PC-9 (cell line): ENCODE results near the gene KCNQ1OT1.

ENCODE experiments used
- EZH2 ChIP-seq: fragments of 200-600 bp; sonication (generic); IDR thresholded peaks from 2 replicates; pipeline ENCODE4 v1.8.0; 2017; ENCODE audit warnings: antibody characterized with exemption, low read depth
- TF ChIP-seq, protein P1 (sequence below): fragments of 200-600 bp; sonication (generic); conservative IDR thresholded peaks from 2 replicates; pipeline ENCODE4 v1.6.1; 2017; ENCODE audit warnings: mixed run types, antibody characterized with exemption, mild to moderate bottlenecking, moderate library complexity

DNA sequence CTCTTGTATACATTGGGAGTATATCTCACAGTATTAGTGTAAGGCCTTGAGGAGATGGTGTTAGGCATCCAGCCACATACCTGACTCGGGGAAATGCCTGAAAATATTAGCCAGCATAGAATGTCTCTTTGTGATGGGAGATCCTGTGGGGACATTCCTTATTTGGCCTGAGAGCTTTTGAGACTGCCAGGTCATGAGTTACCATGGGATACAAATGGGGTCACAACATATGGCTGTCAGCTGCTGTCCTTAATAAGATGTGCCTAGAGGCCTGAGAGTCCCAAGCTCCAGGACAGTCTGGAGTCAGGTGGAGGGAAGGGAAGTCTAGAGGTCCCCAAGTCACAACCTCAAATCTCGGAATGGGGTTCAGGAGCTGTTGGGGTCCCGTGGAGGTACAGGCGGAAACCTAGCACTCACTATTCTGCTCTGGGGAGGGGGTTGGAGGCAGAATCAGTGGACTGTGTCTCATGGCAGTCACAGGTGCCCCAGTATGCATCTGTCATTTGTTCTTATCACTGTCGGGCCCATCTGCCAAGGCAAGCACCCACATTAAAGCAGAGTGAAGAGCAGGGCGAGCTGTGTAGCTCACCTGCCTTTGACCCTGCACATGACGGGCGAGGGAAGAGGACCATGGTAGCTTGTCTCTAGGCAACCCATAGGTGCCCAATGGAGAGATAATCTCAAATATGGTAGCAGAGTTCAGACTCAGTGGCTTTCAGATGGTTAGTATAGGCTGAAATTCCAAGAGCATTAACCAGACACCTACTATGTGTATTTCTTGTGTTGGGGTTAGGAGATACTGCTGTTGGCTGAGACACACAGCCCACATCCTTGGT lies 29.9 kb downstream of the KCNQ1OT1 start:
- TF ChIP-seq, protein P1, sequence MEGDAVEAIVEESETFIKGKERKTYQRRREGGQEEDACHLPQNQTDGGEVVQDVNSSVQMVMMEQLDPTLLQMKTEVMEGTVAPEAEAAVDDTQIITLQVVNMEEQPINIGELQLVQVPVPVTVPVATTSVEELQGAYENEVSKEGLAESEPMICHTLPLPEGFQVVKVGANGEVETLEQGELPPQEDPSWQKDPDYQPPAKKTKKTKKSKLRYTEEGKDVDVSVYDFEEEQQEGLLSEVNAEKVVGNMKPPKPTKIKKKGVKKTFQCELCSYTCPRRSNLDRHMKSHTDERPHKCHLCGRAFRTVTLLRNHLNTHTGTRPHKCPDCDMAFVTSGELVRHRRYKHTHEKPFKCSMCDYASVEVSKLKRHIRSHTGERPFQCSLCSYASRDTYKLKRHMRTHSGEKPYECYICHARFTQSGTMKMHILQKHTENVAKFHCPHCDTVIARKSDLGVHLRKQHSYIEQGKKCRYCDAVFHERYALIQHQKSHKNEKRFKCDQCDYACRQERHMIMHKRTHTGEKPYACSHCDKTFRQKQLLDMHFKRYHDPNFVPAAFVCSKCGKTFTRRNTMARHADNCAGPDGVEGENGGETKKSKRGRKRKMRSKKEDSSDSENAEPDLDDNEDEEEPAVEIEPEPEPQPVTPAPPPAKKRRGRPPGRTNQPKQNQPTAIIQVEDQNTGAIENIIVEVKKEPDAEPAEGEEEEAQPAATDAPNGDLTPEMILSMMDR = no peak
- TF ChIP-seq EZH2 = no peak
